ENCODE results near the gene ARHGEF4. TPM values are rescaled to one million over a fixed set of nuclear protein-coding genes. Genes with fewer than 3 reads are reported as not detected.

The ARHGEF4 gene
- total and polyA plus RNA-seq, 11 donors: 0.30 to 5.5 (median 3.8) TPM

DNA sequence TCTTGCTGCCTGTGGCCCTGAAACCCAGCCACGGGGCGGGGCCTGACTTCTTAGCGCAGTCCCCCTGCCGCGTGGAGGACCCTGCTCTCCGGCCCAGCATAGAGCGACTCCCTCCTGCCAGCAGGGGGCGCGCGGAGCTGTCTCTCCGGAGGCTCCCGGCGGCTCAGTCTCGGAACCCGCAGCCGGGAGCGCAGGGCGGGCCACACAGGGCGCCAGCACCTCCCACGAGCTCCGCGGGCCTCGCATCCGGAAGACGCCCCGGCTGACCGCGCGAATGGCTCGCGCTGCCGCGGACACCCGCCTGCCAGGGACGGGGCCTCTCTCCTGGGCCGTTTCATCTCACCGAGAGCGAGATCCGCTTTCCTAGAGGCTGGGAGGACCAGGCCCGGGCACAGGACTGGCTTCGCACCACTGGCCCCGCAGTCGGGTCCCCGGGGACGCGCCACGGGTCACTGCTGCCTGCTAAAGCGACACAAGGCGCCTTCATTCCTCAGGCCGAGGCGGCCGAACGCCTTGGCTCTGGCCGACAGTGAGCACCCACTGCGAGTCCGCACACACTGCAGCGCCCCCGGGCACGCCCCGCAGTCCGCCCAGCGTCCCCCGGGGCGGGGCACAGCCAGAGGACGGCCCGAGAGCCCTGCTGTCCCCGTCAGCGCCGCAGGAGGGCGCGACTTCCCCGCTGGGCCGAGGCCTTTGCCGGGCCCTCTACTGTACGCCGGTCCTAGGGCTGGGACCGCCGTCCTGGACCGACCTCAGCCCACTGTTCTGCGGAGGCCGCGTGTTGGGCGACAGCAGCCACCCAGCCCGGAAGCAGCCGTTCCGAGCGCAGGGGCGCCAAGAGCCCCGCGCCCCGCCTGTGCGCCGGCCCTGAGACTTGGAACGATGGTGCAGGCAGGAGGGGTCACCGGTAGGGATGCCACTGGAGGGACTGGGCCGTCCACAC is 39.0 kb upstream of the ARHGEF4 start:
- TF ChIP-seq, protein P1, sequence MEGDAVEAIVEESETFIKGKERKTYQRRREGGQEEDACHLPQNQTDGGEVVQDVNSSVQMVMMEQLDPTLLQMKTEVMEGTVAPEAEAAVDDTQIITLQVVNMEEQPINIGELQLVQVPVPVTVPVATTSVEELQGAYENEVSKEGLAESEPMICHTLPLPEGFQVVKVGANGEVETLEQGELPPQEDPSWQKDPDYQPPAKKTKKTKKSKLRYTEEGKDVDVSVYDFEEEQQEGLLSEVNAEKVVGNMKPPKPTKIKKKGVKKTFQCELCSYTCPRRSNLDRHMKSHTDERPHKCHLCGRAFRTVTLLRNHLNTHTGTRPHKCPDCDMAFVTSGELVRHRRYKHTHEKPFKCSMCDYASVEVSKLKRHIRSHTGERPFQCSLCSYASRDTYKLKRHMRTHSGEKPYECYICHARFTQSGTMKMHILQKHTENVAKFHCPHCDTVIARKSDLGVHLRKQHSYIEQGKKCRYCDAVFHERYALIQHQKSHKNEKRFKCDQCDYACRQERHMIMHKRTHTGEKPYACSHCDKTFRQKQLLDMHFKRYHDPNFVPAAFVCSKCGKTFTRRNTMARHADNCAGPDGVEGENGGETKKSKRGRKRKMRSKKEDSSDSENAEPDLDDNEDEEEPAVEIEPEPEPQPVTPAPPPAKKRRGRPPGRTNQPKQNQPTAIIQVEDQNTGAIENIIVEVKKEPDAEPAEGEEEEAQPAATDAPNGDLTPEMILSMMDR (IDR thresholded peaks at IDR 0.05): peak; percentile 71 to 91 (median 84)
- TF ChIP-seq POLR2A (IDR thresholded peaks at IDR 0.05): peak in 1 of 2 donors; percentile 36
- peaks cover 0 to 13% (median 6%) of the 10 kb centered on the region in 12 donors for H3K4me1 ChIP-seq
- ATAC-seq (peak; percentile 94 to 97 (median 96)), DNase-seq (peak; percentile 91 to 96 (median 92))
- 0 to 1% (median 1%) methylated on average over 29 to 96 of the region's 96 CpGs for WGBS, 4 donors
- peaks cover 0 to under 1% (median 0%) of the 10 kb centered on the region in 9 donors for H3K27me3 ChIP-seq
- H3K36me3 ChIP-seq: no peaks in the 10 kb centered on the region
- peak overlapping the region; percentile 52 to 95 (median 89) for H3K27ac ChIP-seq
- H3K4me3 ChIP-seq: peak overlapping the region; percentile 50 to 90 (median 69)
- intact Hi-C loops (cut with DNase I): loop anchor here (1.0 to 5.0 kb wide), 7 partner anchors 75 to 125 kb away; no protein-coding TSS in a partner anchor
- H3K9me3 ChIP-seq: no peaks in the 10 kb centered on the region

DNA sequence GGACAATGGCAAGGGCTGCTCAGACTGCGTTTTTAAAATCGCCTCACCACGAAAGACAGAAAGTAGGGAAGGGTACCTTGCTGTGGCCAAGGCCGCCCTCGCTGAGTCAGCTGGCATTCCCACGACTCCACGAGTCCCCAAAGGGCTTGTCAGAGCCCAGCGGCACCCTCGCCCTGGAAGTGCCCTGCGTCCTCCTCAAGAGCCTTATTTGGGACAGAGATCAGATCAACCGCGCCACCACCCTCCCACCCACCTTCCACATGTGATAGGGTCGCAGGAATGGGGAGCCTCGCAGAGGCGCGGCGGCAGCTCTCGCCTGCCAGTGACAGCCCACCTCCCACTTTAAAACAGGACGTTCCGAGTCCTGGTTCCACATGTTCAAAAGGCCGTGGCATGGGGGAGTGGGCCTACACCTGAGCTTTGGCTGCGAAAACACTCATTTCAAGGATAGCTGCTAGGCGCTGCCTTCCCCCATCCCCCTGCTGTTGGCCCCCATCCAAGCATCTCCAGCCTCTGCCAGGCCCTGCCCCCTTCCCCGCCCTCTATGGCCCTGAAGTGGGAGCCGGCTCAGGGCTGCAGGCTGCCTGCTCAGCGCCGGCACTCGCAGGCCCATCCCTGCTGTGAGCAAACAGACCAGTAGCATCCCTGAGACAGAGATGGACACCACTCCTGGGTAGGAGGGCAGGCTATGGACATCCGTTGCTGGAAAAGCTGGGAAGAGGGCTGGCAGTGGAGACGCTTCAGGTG is 38.1 kb upstream of the ARHGEF4 start:
- intact Hi-C loops (cut with DNase I): loop anchor here in 9 of 10 donors (1.0 to 5.0 kb wide), 7 partner anchors 74 to 124 kb away; no protein-coding TSS in a partner anchor
- Histone ChIP-seq H3K9me3 (no peaks in the 10 kb centered on the region), H3K4me3 (peak overlapping the region; percentile 50 to 90 (median 69)), H3K36me3 (no peaks in the 10 kb centered on the region), H3K27me3 (no peaks in the 10 kb centered on the region), H3K4me1 (peaks cover 0 to 13% (median 6%) of the 10 kb centered on the region in 12 donors), H3K27ac (peak overlapping the region in 10 of 12 donors; percentile 78 to 95 (median 90))
- TF ChIP-seq, protein P1 (IDR thresholded peaks at IDR 0.05): no peak
- TF ChIP-seq POLR2A (IDR thresholded peaks at IDR 0.05): no peak
- ATAC-seq (peak in 2 of 4 donors; percentile 9 to 15), DNase-seq (peak in 4 of 5 donors; percentile 37 to 76 (median 40))
- 15 to 33% (median 25%) methylated on average over 18 to 30 of the region's 30 CpGs for WGBS, 4 donors

DNA sequence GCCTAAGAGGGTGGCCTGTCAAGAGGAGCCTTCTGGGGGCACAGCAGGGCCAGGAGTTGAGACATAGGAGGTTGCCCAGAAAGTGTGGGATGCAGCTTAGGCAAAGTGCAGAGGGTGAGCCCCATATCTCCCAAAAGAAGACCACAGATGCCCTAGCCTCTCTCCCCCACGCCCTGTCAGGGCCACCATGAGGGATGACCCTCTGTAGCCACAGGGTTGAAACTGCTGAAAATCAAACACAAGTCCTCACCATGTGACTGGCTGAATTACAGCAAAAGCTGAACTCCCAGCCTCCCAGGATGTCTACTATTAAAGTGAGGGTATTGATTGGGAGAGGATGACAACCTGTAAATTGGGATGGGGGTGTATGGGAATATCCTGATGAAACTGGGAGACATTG is 37.4 kb upstream of the ARHGEF4 start:
- ATAC-seq (no peak), DNase-seq (no peak)
- 92 to 97% (median 93%) methylated on average over 1 of the region's 1 CpG; no CpG with 5 or more reads in 1 of the 4 donors for whole genome bisulfite sequencing, 4 donors
- H3K4me1 ChIP-seq: peaks cover 0 to 13% (median 6%) of the 10 kb centered on the region in 12 donors
- H3K4me3 ChIP-seq: no peak overlapping the region
- TF ChIP-seq, protein P1 (IDR thresholded peaks at IDR 0.05): no peak
- no peak for TF ChIP-seq POLR2A (IDR thresholded peaks at IDR 0.05)
- H3K9me3 ChIP-seq: no peaks in the 10 kb centered on the region
- H3K36me3 ChIP-seq: no peaks in the 10 kb centered on the region
- H3K27me3 ChIP-seq: no peaks in the 10 kb centered on the region
- no peak overlapping the region for H3K27ac ChIP-seq
- intact Hi-C loops (cut with DNase I): loop anchor here in 7 of 10 donors (2.0 to 5.0 kb wide), 5 partner anchors 73 to 123 kb away; no protein-coding TSS in a partner anchor

Measured in heart left ventricle (tissue), 16 donors.